HEK293 (cell line): ENCODE results near the gene RAB40C.

ENCODE experiments used
- EGR2 ChIP-seq: fragments of 450-650 bp; formaldehyde crosslinking; IDR thresholded peaks from 2 replicates; pipeline ENCODE4 v1.5.1; 2016; ENCODE audit warnings: low read depth, missing biosample characterization, missing genetic modification characterization
- ELK4 ChIP-seq: IDR thresholded peaks from 2 replicates; pipeline ENCODE4 v1.6.1; 2011; ENCODE audit warnings: mild to moderate bottlenecking, low read depth, low read length, borderline replicate concordance
- GLIS1 ChIP-seq: fragments of 450-650 bp; formaldehyde crosslinking; IDR thresholded peaks from 2 replicates; pipeline ENCODE4 v1.5.1; 2016; ENCODE audit warnings: missing biosample characterization, missing genetic modification characterization
- OVOL3 ChIP-seq: fragments of 450-650 bp; formaldehyde crosslinking; IDR thresholded peaks from 2 replicates; pipeline ENCODE4 v1.5.1; 2016; ENCODE audit warnings: missing biosample characterization, missing genetic modification characterization
- PRDM1 ChIP-seq: fragments of 450-650 bp; formaldehyde crosslinking; IDR thresholded peaks from 2 replicates; pipeline ENCODE4; 2016; ENCODE audit warnings: missing biosample characterization, missing genetic modification characterization
- SCRT2 ChIP-seq: fragments of 450-650 bp; formaldehyde crosslinking; IDR thresholded peaks from 2 replicates; pipeline ENCODE4 v1.5.1; 2016; ENCODE audit warnings: missing biosample characterization, missing genetic modification characterization
- SP2 ChIP-seq: fragments of 450-650 bp; formaldehyde crosslinking; IDR thresholded peaks from 2 replicates; pipeline ENCODE4 v1.5.1; 2016; ENCODE audit warnings: missing biosample characterization, missing genetic modification characterization
- TCF7L2 ChIP-seq: IDR thresholded peaks from 2 replicates; pipeline ENCODE4 v1.6.1; 2011; ENCODE audit warnings: low read depth, mild to moderate bottlenecking, inconsistent platforms, low read length, moderate library complexity, borderline replicate concordance
- TSHZ1 ChIP-seq: fragments of 450-650 bp; formaldehyde crosslinking; IDR thresholded peaks from 2 replicates; pipeline ENCODE4 v1.5.1; 2016; ENCODE audit warnings: missing biosample characterization, missing genetic modification characterization, borderline replicate concordance
- YY1 ChIP-seq: fragments of 450-650 bp; formaldehyde crosslinking; IDR thresholded peaks from 2 replicates; pipeline ENCODE4 v1.5.1; 2018; ENCODE audit warnings: missing biosample characterization, missing genetic modification characterization
- YY2 ChIP-seq: fragments of 450-650 bp; formaldehyde crosslinking; IDR thresholded peaks from 2 replicates; pipeline ENCODE4 v1.5.1; 2016; ENCODE audit warnings: missing biosample characterization, missing genetic modification characterization
- ZBTB1 ChIP-seq: fragments of 450-650 bp; formaldehyde crosslinking; IDR thresholded peaks from 2 replicates; pipeline ENCODE4 v1.5.1; 2016; ENCODE audit warnings: missing biosample characterization, missing genetic modification characterization
- ZBTB10 ChIP-seq: fragments of 450-650 bp; formaldehyde crosslinking; IDR thresholded peaks from 2 replicates; pipeline ENCODE4 v1.5.1; 2016; ENCODE audit warnings: missing biosample characterization, missing genetic modification characterization
- ZBTB44 ChIP-seq: fragments of 450-650 bp; IDR thresholded peaks from 2 replicates; pipeline ENCODE4 v1.5.1; 2018; ENCODE audit warnings: missing biosample characterization, mild to moderate bottlenecking, missing genetic modification characterization
- ZNF133 ChIP-seq: fragments of 450-650 bp; formaldehyde crosslinking; IDR thresholded peaks from 2 replicates; pipeline ENCODE4 v1.5.1; 2016; ENCODE audit warnings: missing biosample characterization, missing genetic modification characterization
- ZNF16 ChIP-seq: fragments of 450-650 bp; formaldehyde crosslinking; IDR thresholded peaks from 2 replicates; pipeline ENCODE4 v1.5.1; 2016; ENCODE audit warnings: low read depth, missing biosample characterization, missing genetic modification characterization
- ZNF426 ChIP-seq: fragments of 450-650 bp; formaldehyde crosslinking; IDR thresholded peaks from 2 replicates; pipeline ENCODE4 v1.5.1; 2017; ENCODE audit warnings: missing biosample characterization, missing genetic modification characterization, mild to moderate bottlenecking, inconsistent platforms, moderate library complexity
- ZNF555 ChIP-seq: fragments of 450-650 bp; formaldehyde crosslinking; conservative IDR thresholded peaks from 2 replicates; pipeline ENCODE4 v1.5.1; 2017; ENCODE audit warnings: missing biosample characterization, mild to moderate bottlenecking, missing genetic modification characterization, inconsistent platforms
- ZNF596 ChIP-seq: fragments of 450-650 bp; IDR thresholded peaks from 2 replicates; pipeline ENCODE4 v1.5.0; 2018; ENCODE audit warnings: missing biosample characterization, mild to moderate bottlenecking, missing genetic modification characterization, moderate library complexity
- ZNF624 ChIP-seq: fragments of 450-650 bp; formaldehyde crosslinking; IDR thresholded peaks from 2 replicates; pipeline ENCODE4 v1.5.1; 2017; ENCODE audit warnings: missing biosample characterization, missing genetic modification characterization
- ZNF629 ChIP-seq: fragments of 450-650 bp; formaldehyde crosslinking; IDR thresholded peaks from 2 replicates; pipeline ENCODE4 v1.5.1; 2017; ENCODE audit warnings: missing biosample characterization, missing genetic modification characterization
- ZXDB ChIP-seq: fragments of 450-650 bp; formaldehyde crosslinking; IDR thresholded peaks from 2 replicates; pipeline ENCODE4 v1.5.1; 2016; ENCODE audit warnings: missing biosample characterization, missing genetic modification characterization
- TF ChIP-seq, protein P1 (sequence below): fragments of 450-650 bp; formaldehyde crosslinking; IDR thresholded peaks from 2 replicates; pipeline ENCODE4 v1.5.1; 2016; ENCODE audit warnings: missing biosample characterization, missing genetic modification characterization
- TF ChIP-seq, protein P2 (sequence below): fragments of 450-650 bp; formaldehyde crosslinking; IDR thresholded peaks from 2 replicates; pipeline ENCODE4 v1.5.1; 2016; ENCODE audit warnings: missing biosample characterization, missing genetic modification characterization
- TF ChIP-seq, protein P3 (sequence below): fragments of 450-650 bp; formaldehyde crosslinking; optimal IDR thresholded peaks from 2 replicates; pipeline ENCODE3; 2016; ENCODE audit warnings: missing biosample characterization, mild to moderate bottlenecking, missing genetic modification characterization

The RAB40C gene

DNA sequence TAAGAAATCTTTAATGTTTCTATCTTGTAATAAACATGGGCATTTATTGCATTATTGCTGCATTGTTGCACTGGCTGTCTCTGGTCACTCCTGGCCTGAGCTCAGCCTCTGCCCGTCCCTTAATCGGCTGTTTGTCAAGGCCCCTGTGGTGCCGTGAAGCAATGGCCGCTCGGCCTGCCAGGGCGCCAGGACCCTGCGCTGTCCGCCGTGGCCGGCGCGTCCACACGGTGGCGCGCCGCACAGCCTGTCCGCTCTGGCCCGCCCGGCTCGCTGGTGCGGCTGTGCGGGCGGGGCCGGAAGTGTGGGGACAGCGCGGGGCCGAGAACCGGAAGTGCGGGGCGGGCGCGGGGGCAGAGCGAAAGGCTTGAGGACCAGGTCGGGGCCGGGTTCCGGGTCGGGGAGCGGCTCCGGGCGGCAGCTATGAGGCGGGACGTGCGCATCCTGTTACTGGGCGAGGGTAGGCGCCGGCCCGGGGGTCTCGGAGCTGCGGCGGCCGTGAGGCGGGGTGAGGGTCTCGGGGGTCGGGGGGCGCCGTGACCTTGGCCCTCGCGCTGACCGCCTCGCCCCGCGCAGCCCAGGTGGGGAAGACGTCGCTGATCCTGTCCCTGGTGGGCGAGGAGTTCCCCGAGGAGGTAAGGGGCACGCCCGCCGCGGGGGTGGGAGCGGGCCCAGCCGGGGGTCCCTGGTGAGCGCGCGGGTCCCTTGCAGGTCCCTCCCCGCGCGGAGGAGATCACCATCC lies 78.1 kb downstream of the RAB40C start, which contains the start of gene RHOT2 (continued):
- TF ChIP-seq ZNF596 (tag by site-specific recombination) (no peak), ZXDB (tag by site-specific recombination) (peak; percentile 59), ZNF426 (tag by site-specific recombination) (no peak), GLIS1 (tag by site-specific recombination) (0 out of 2 replicates have a peak, but pooled peaks have one; percentile 39), SP2 (tag by site-specific recombination) (peak; percentile 83), TSHZ1 (tag by site-specific recombination) (no peak), ZNF133 (tag by site-specific recombination) (no peak), OVOL3 (tag by site-specific recombination) (no peak), ZBTB1 (tag by site-specific recombination) (no peak), PRDM1 (tag by site-specific recombination) (no peak), SCRT2 (tag by site-specific recombination) (peak; percentile 98), ZNF555 (tag by site-specific recombination) (no peak), ZNF629 (tag by site-specific recombination) (0 out of 2 replicates have a peak, but pooled peaks have one; percentile 39), EGR2 (tag by site-specific recombination) (peak; percentile 37; the same call in 1 of the 2 replicates), YY2 (no peak), ZNF624 (tag by site-specific recombination) (no peak), ZBTB10 (tag by site-specific recombination) (0 out of 2 replicates have a peak, but pooled peaks have one; percentile 32), ZNF16 (tag by site-specific recombination) (no peak), YY1 (tag by site-specific recombination) (peak; percentile 91), ZBTB44 (tag by site-specific recombination) (peak; percentile 77), TCF7L2 (no peak), ELK4 (peak; percentile 31; the same call in 1 of the 2 replicates)
- TF ChIP-seq, protein P1, sequence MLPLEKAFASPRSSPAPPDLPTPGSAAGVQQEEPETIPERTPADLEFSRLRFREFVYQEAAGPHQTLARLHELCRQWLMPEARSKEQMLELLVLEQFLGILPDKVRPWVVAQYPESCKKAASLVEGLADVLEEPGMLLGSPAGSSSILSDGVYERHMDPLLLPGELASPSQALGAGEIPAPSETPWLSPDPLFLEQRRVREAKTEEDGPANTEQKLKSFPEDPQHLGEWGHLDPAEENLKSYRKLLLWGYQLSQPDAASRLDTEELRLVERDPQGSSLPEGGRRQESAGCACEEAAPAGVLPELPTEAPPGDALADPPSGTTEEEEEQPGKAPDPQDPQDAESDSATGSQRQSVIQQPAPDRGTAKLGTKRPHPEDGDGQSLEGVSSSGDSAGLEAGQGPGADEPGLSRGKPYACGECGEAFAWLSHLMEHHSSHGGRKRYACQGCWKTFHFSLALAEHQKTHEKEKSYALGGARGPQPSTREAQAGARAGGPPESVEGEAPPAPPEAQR = no peak
- TF ChIP-seq, protein P2, sequence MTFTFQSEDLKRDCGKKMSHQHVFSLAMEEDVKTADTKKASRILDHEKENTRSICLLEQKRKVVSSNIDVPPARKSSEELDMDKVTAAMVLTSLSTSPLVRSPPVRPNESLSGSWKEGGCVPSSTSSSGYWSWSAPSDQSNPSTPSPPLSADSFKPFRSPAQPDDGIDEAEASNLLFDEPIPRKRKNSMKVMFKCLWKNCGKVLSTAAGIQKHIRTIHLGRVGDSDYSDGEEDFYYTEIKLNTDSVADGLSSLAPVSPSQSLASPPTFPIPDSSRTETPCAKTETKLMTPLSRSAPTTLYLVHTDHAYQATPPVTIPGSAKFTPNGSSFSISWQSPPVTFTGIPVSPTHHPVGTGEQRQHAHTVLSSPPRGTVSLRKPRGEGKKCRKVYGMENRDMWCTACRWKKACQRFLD (tag by site-specific recombination) = no peak
- TF ChIP-seq, protein P3, sequence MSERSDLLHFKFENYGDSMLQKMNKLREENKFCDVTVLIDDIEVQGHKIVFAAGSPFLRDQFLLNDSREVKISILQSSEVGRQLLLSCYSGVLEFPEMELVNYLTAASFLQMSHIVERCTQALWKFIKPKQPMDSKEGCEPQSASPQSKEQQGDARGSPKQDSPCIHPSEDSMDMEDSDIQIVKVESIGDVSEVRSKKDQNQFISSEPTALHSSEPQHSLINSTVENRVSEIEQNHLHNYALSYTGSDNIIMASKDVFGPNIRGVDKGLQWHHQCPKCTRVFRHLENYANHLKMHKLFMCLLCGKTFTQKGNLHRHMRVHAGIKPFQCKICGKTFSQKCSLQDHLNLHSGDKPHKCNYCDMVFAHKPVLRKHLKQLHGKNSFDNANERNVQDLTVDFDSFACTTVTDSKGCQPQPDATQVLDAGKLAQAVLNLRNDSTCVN (tag by site-specific recombination) = peak; percentile 78
